ENCODE measurements around the gene FAM227A.
A peak's percentile ranks its signal among the peaks of the same experiment; 100 is the strongest.
"Not testable (repeated sequence)": the region's sequence is repeated elsewhere in the genome, so short reads cannot be mapped to it uniquely, and the experiment has no call there.

Gene FAM227A

GRCh38 chr22:38674888-38675287 is 18.7 kb upstream of the FAM227A start:
- H3K9me3 ChIP-seq (ENCODE audit: control insufficient read depth in 1 of 2, low read length in 2 of 2) = no peaks in the 10 kb centered on the region
- no peaks in the 10 kb centered on the region for H3K4me1 ChIP-seq (ENCODE audit: control insufficient read depth in 1 of 2, insufficient read depth in 2 of 2, low read length in 2 of 2)
- H3K27ac ChIP-seq (ENCODE audit: low read depth, low read length) = no peak overlapping the region
- H3K9ac ChIP-seq (ENCODE audit: low read depth in 1 of 2, low read length in 2 of 2) = no peak overlapping the region
- no peak overlapping the region for H3K4me3 ChIP-seq (ENCODE audit: low read depth in 1 of 2, low read length in 2 of 2)
- H3K36me3 ChIP-seq (ENCODE audit: control insufficient read depth in 1 of 2, insufficient read depth in 2 of 2, low read length in 2 of 2) = peaks cover 20% of the 10 kb centered on the region in 2 donors
- no peaks in the 10 kb centered on the region for H3K27me3 ChIP-seq (ENCODE audit: control insufficient read depth in 1 of 2, insufficient read depth in 2 of 2, low read length in 2 of 2)

GRCh38 chr22:38657045-38657909 is 1.1 kb upstream of the FAM227A start:
- Histone ChIP-seq H3K9ac (ENCODE audit: low read depth in 1 of 2, low read length in 2 of 2) (peak overlapping the region; percentile 88 to 95), H3K36me3 (ENCODE audit: control insufficient read depth in 1 of 2, insufficient read depth in 2 of 2, low read length in 2 of 2) (no peaks in the 10 kb centered on the region), H3K4me1 (ENCODE audit: control insufficient read depth in 1 of 2, insufficient read depth in 2 of 2, low read length in 2 of 2) (peaks cover 7 to 17% of the 10 kb centered on the region in 2 donors), H3K27ac (ENCODE audit: low read depth, low read length) (peak overlapping the region; percentile 93), H3K9me3 (ENCODE audit: control insufficient read depth in 1 of 2, low read length in 2 of 2) (no peaks in the 10 kb centered on the region), H3K27me3 (ENCODE audit: control insufficient read depth in 1 of 2, insufficient read depth in 2 of 2, low read length in 2 of 2) (no peaks in the 10 kb centered on the region), H3K4me3 (ENCODE audit: low read depth in 1 of 2, low read length in 2 of 2) (peak overlapping the region; percentile 78 to 94)

GRCh38 chr22:38655519-38656255 is 505 bp downstream of the FAM227A start:
- H3K4me3 ChIP-seq (ENCODE audit: low read depth in 1 of 2, low read length in 2 of 2) = peak overlapping the region; percentile 78 to 94
- no peaks in the 10 kb centered on the region for H3K9me3 ChIP-seq (ENCODE audit: control insufficient read depth in 1 of 2, low read length in 2 of 2)
- peak overlapping the region; percentile 88 to 95 for H3K9ac ChIP-seq (ENCODE audit: low read depth in 1 of 2, low read length in 2 of 2)
- no peaks in the 10 kb centered on the region for H3K27me3 ChIP-seq (ENCODE audit: control insufficient read depth in 1 of 2, insufficient read depth in 2 of 2, low read length in 2 of 2)
- H3K27ac ChIP-seq (ENCODE audit: low read depth, low read length) = peak overlapping the region; percentile 93
- no peaks in the 10 kb centered on the region for H3K36me3 ChIP-seq (ENCODE audit: control insufficient read depth in 1 of 2, insufficient read depth in 2 of 2, low read length in 2 of 2)
- H3K4me1 ChIP-seq (ENCODE audit: control insufficient read depth in 1 of 2, insufficient read depth in 2 of 2, low read length in 2 of 2) = peaks cover 7 to 17% of the 10 kb centered on the region in 2 donors

- no peak overlapping the region for H3K27ac ChIP-seq (ENCODE audit: low read depth, low read length)
- no peaks in the 10 kb centered on the region for H3K27me3 ChIP-seq (ENCODE audit: control insufficient read depth in 1 of 2, insufficient read depth in 2 of 2, low read length in 2 of 2)
- H3K9me3 ChIP-seq (ENCODE audit: control insufficient read depth in 1 of 2, low read length in 2 of 2) = no peaks in the 10 kb centered on the region
- H3K4me3 ChIP-seq (ENCODE audit: low read depth in 1 of 2, low read length in 2 of 2) = no peak overlapping the region
- H3K4me1 ChIP-seq (ENCODE audit: control insufficient read depth in 1 of 2, insufficient read depth in 2 of 2, low read length in 2 of 2) = peaks cover 7 to 17% of the 10 kb centered on the region in 2 donors
- H3K36me3 ChIP-seq (ENCODE audit: control insufficient read depth in 1 of 2, insufficient read depth in 2 of 2, low read length in 2 of 2) = no peaks in the 10 kb centered on the region
- H3K9ac ChIP-seq (ENCODE audit: low read depth in 1 of 2, low read length in 2 of 2) = no peak overlapping the region
Observed at GRCh38 chr22:38653741-38654140, 2.5 kb downstream of the FAM227A start.

GRCh38 chr22:38652859-38653258 is 3.3 kb downstream of the FAM227A start:
- Histone ChIP-seq H3K4me3 (ENCODE audit: low read depth in 1 of 2, low read length in 2 of 2) (no peak overlapping the region), H3K4me1 (ENCODE audit: control insufficient read depth in 1 of 2, insufficient read depth in 2 of 2, low read length in 2 of 2) (peaks cover 7 to 16% of the 10 kb centered on the region in 2 donors), H3K9ac (ENCODE audit: low read depth in 1 of 2, low read length in 2 of 2) (no peak overlapping the region), H3K27ac (ENCODE audit: low read depth, low read length) (no peak overlapping the region), H3K27me3 (ENCODE audit: control insufficient read depth in 1 of 2, insufficient read depth in 2 of 2, low read length in 2 of 2) (no peaks in the 10 kb centered on the region), H3K9me3 (ENCODE audit: control insufficient read depth in 1 of 2, low read length in 2 of 2) (no peaks in the 10 kb centered on the region), H3K36me3 (ENCODE audit: control insufficient read depth in 1 of 2, insufficient read depth in 2 of 2, low read length in 2 of 2) (no peaks in the 10 kb centered on the region)

- Histone ChIP-seq H3K36me3 (ENCODE audit: control insufficient read depth in 1 of 2, insufficient read depth in 2 of 2, low read length in 2 of 2) (no peaks in the 10 kb centered on the region), H3K27me3 (ENCODE audit: control insufficient read depth in 1 of 2, insufficient read depth in 2 of 2, low read length in 2 of 2) (no peaks in the 10 kb centered on the region), H3K9ac (ENCODE audit: low read depth in 1 of 2, low read length in 2 of 2) (no peak overlapping the region), H3K4me1 (ENCODE audit: control insufficient read depth in 1 of 2, insufficient read depth in 2 of 2, low read length in 2 of 2) (no peaks in the 10 kb centered on the region), H3K27ac (ENCODE audit: low read depth, low read length) (no peak overlapping the region), H3K4me3 (ENCODE audit: low read depth in 1 of 2, low read length in 2 of 2) (no peak overlapping the region), H3K9me3 (ENCODE audit: control insufficient read depth in 1 of 2, low read length in 2 of 2) (no peaks in the 10 kb centered on the region)
Observed at GRCh38 chr22:38649841-38650522, 6.2 kb downstream of the FAM227A start.

DNA sequence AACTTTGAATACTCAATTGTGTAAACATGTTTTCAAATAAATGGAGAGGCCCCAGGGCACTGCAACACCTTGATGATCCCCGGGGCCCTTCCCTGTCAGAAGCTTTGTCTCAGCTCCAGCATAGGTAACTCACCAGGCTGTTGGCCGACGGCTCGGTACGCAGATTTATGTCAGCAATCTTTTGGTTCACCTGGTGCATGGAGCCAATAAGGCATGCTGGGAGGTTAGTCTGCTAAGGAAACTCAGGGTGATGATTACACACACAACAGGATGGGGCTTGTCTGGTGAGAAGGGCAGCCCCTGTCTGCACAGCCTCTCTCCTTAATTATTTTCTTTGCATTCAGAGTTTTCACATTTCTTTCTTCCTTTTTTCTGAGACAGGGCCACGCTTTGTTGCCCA is 10.8 kb downstream of the FAM227A start:
- no peaks in the 10 kb centered on the region for H3K27me3 ChIP-seq (ENCODE audit: control insufficient read depth in 1 of 2, insufficient read depth in 2 of 2, low read length in 2 of 2)
- no peak overlapping the region for H3K4me3 ChIP-seq (ENCODE audit: low read depth in 1 of 2, low read length in 2 of 2)
- no peak overlapping the region for H3K27ac ChIP-seq (ENCODE audit: low read depth, low read length)
- no peaks in the 10 kb centered on the region for H3K4me1 ChIP-seq (ENCODE audit: control insufficient read depth in 1 of 2, insufficient read depth in 2 of 2, low read length in 2 of 2)
- no peaks in the 10 kb centered on the region for H3K36me3 ChIP-seq (ENCODE audit: control insufficient read depth in 1 of 2, insufficient read depth in 2 of 2, low read length in 2 of 2)
- no peak overlapping the region for H3K9ac ChIP-seq (ENCODE audit: low read depth in 1 of 2, low read length in 2 of 2)
- no peaks in the 10 kb centered on the region for H3K9me3 ChIP-seq (ENCODE audit: control insufficient read depth in 1 of 2, low read length in 2 of 2)

GRCh38 chr22:38644245-38644644 is 11.9 kb downstream of the FAM227A start:
- not testable (repeated sequence) for H3K4me3 ChIP-seq (ENCODE audit: low read depth in 1 of 2, low read length in 2 of 2); H3K4me1 ChIP-seq (ENCODE audit: control insufficient read depth in 1 of 2, insufficient read depth in 2 of 2, low read length in 2 of 2); H3K27ac ChIP-seq (ENCODE audit: low read depth, low read length); H3K27me3 ChIP-seq (ENCODE audit: control insufficient read depth in 1 of 2, insufficient read depth in 2 of 2, low read length in 2 of 2); H3K9ac ChIP-seq (ENCODE audit: low read depth in 1 of 2, low read length in 2 of 2); H3K9me3 ChIP-seq (ENCODE audit: control insufficient read depth in 1 of 2, low read length in 2 of 2); H3K36me3 ChIP-seq (ENCODE audit: control insufficient read depth in 1 of 2, insufficient read depth in 2 of 2, low read length in 2 of 2)

GRCh38 chr22:38641476-38642040 is 14.6 kb downstream of the FAM227A start:
- Histone ChIP-seq H3K9ac (ENCODE audit: low read depth in 1 of 2, low read length in 2 of 2) (no peak overlapping the region), H3K27ac (ENCODE audit: low read depth, low read length) (no peak overlapping the region), H3K9me3 (ENCODE audit: control insufficient read depth in 1 of 2, low read length in 2 of 2) (no peaks in the 10 kb centered on the region), H3K4me3 (ENCODE audit: low read depth in 1 of 2, low read length in 2 of 2) (no peak overlapping the region), H3K4me1 (ENCODE audit: control insufficient read depth in 1 of 2, insufficient read depth in 2 of 2, low read length in 2 of 2) (no peaks in the 10 kb centered on the region), H3K36me3 (ENCODE audit: control insufficient read depth in 1 of 2, insufficient read depth in 2 of 2, low read length in 2 of 2) (no peaks in the 10 kb centered on the region), H3K27me3 (ENCODE audit: control insufficient read depth in 1 of 2, insufficient read depth in 2 of 2, low read length in 2 of 2) (no peaks in the 10 kb centered on the region)
